Astrocyte of the cerebellum (primary cell): ENCODE measurements around the gene CTNNA1.
A peak's percentile ranks its signal among the peaks of the same experiment; 100 is the strongest.

Experiments used
- DNase-seq: peaks from one replicate; pipeline ENCODE4 v3.0.0-alpha.2; 2011; ENCODE audit warnings: low read depth
- H3K4me3 ChIP-seq: 2 replicates; pipeline ENCODE4 v1.5.1; 2011; ENCODE audit warnings: mild to moderate bottlenecking, low read depth, low read length, moderate library complexity
- in situ Hi-C: cut with HindIII; loops from 2 replicates; pipeline ENCODE4 v1.10.0; 2017; ENCODE audit warnings: low sequenced_read_pairs
- TF ChIP-seq, protein P1 (sequence below): IDR thresholded peaks from 2 replicates; pipeline ENCODE4 v1.5.1; 2012; ENCODE audit warnings: low read length, low read depth, moderate library complexity, mild to moderate bottlenecking; ENCODE audit errors: missing control alignments

The CTNNA1 gene

GRCh38 chr5:138942861-138943260, 189.6 kb downstream of the CTNNA1 start:
- in situ Hi-C loops: no loop called here
- DNase-seq: no peak
- H3K4me3 ChIP-seq: no peak overlapping the region
- TF ChIP-seq, protein P1, sequence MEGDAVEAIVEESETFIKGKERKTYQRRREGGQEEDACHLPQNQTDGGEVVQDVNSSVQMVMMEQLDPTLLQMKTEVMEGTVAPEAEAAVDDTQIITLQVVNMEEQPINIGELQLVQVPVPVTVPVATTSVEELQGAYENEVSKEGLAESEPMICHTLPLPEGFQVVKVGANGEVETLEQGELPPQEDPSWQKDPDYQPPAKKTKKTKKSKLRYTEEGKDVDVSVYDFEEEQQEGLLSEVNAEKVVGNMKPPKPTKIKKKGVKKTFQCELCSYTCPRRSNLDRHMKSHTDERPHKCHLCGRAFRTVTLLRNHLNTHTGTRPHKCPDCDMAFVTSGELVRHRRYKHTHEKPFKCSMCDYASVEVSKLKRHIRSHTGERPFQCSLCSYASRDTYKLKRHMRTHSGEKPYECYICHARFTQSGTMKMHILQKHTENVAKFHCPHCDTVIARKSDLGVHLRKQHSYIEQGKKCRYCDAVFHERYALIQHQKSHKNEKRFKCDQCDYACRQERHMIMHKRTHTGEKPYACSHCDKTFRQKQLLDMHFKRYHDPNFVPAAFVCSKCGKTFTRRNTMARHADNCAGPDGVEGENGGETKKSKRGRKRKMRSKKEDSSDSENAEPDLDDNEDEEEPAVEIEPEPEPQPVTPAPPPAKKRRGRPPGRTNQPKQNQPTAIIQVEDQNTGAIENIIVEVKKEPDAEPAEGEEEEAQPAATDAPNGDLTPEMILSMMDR: no peak

GRCh38 chr5:138943599-138944173, 190.5 kb downstream of the CTNNA1 start:
- H3K4me3 ChIP-seq: no peak overlapping the region
- TF ChIP-seq, protein P1: no peak
- in situ Hi-C loops: no loop called here
- DNase-seq: no peak

DNA sequence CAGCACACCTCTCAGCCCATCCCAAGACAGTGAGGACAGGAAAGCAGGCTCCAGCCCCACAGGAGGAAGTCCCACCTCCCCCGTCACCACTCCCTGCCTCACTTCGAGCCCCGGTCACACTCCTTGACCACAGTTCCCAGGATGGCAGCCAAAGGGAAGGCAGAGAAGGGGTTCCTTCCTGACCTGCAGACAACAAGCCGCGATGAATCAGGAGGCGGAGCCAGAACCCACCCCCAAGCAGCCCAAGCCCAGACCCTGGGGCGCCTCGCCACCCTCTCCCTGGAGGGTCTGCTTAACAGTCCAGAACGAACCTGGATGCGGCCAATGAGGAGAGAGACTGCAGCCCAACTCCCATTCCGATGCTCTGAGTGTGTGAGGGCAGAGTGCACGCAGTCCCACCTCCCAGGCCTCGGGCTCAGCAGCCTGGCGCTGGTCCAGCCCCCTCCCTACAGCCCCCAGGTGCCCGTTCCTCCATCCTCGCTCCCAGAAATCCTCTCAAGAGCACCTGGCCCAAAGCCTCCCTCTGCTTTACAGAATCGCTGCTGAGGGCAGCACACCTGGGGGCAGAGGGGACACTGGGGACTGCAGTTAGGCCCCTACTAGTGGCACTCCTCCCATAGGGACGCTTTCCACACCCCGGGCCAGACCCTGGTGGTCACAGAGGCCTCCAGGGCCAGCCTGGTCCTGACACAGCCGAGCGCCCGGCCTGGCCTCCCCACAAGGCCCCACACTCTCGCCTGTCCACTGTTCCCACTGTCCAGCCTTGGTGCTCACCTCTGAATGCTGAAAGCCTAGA, 191.5 kb downstream of the CTNNA1 start:
- TF ChIP-seq, protein P1: no peak
- H3K4me3 ChIP-seq: no peak overlapping the region
- in situ Hi-C loops: no loop called here
- peak; percentile 12 for DNase-seq

DNA sequence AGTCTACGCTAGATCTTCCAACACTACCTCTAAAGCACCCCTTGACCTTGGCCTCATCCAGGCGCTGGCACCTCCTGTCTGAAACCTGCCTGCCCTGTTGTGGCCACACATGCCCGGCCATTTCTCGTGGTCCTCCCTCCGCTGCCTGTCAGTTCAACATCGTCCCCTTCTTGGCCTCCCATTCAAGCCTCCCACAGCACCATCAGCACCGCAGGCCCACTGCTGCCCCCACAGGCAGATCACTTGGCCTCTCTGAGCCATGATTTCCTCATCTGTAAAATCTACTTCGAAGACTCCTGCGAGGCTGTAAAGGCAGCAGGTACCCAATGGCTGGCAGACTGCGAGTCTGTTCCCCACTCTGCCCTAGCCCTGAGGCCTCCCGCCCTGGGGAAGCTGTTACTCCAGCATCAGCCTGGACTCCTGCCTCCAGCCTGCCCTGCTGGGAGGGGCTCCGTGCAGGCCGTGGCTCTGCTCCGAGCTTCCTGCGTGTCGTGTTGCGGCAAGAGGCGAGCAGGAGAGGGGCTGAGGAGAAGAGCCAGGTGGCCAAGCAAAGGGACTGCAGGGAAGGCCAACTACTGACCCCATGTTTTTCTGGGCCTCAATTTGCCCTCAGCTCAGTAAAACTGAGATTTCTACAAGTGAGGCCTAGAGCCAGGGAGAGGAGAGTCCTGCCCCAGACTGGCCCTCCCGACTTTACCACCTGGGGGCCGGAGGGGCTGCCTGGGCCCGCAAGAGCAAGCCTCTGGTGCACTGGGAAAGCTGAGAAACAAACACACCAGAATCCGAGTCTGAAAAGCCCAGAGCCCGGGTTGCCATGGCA, 192.4 kb downstream of the CTNNA1 start:
- DNase-seq: no peak
- TF ChIP-seq, protein P1: peak; percentile 13
- no peak overlapping the region for H3K4me3 ChIP-seq
- in situ Hi-C loops: no loop called here

DNA sequence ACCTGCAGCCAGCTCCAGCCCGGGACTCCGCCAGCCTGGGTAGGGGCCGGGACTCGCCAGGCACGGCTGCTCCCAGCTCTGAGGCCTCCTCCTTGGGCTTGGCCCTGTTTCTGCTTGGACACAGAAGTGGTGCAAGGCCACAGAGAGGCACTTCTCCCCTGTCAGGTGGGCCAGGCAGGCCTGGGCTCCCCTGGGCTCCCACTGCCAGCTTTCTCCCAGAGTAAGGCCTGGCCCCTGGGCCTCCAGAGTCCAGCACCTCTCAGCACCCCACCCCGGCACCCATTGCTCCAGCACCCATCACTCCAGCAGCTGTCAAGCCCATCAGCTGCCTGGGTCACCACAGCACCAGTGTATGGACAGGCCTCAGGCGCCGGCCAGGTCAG, 193.0 kb downstream of the CTNNA1 start:
- no peak overlapping the region for H3K4me3 ChIP-seq
- TF ChIP-seq, protein P1: no peak
- in situ Hi-C loops: no loop called here
- no peak for DNase-seq

- H3K4me3 ChIP-seq: no peak overlapping the region
- TF ChIP-seq, protein P1: no peak
- in situ Hi-C loops: no loop called here
- DNase-seq: no peak
Observed at GRCh38 chr5:138946831-138947560, 193.8 kb downstream of the CTNNA1 start.
